Mammary epithelial cell (primary cell): Measurements from ENCODE around the gene ACOT13.

Experiments used
- EZH2 ChIP-seq: IDR thresholded peaks from 2 replicates; pipeline ENCODE4 v1.6.1; 2012; ENCODE audit warnings: low read length, inconsistent platforms, borderline replicate concordance
- TF ChIP-seq, protein P1 (sequence below), 2 donors: IDR thresholded peaks in 1 of 2; conservative IDR thresholded peaks in 1 of 2; 2 replicates each; pipeline ENCODE4 v1.5.1; 2011 to 2012; ENCODE audit warnings: inconsistent platforms in 2 of 2, low read length in 2 of 2, mild to moderate bottlenecking in 2 of 2, control low read depth in 1 of 2, low read depth in 1 of 2; ENCODE audit not compliant: insufficient read depth in 1 of 2; ENCODE audit errors: extremely low read depth in 1 of 2

DNA sequence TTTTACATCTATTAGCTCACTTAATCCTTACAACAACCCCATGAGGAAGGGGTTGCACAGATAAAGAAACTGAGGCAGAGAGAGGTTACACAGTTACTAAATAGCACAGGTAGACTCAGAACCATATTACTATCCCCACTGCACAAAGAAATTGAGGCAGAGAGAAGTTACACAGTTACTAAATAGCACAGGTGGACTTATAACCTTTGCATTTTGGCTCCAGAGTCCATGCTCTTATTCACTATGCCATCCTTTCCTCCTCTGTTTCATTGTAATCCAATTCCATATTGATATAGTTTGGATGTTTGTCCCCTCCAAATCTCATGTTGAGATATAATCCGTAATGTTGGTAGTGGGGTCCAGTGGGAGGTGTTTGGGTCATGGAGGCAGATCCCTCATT is 3.7 kb upstream of the ACOT13 start:
- TF ChIP-seq, protein P1, sequence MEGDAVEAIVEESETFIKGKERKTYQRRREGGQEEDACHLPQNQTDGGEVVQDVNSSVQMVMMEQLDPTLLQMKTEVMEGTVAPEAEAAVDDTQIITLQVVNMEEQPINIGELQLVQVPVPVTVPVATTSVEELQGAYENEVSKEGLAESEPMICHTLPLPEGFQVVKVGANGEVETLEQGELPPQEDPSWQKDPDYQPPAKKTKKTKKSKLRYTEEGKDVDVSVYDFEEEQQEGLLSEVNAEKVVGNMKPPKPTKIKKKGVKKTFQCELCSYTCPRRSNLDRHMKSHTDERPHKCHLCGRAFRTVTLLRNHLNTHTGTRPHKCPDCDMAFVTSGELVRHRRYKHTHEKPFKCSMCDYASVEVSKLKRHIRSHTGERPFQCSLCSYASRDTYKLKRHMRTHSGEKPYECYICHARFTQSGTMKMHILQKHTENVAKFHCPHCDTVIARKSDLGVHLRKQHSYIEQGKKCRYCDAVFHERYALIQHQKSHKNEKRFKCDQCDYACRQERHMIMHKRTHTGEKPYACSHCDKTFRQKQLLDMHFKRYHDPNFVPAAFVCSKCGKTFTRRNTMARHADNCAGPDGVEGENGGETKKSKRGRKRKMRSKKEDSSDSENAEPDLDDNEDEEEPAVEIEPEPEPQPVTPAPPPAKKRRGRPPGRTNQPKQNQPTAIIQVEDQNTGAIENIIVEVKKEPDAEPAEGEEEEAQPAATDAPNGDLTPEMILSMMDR (conservative IDR thresholded peaks at IDR 0.05 in 1 of 2, IDR thresholded peaks at IDR 0.05 in 1 of 2; ENCODE audit: extremely low read depth in 1 of 2, insufficient read depth in 1 of 2, low read depth in 1 of 2, low read length in 2 of 2) = no peak
- TF ChIP-seq EZH2 = no peak
